Smooth muscle cell (in vitro differentiated cells): ENCODE data around the gene TMEM214. TPM values are rescaled to one million over a fixed set of nuclear protein-coding genes. Genes with fewer than 3 reads are reported as not detected.

Experiments used
- DNase-seq: peaks from one replicate; lab custom pipeline; 2025; ENCODE audit not compliant: unreplicated experiment; lab: John Stamatoyannopoulos, UW
- H2AFZ ChIP-seq: fragments of 200-600 bp; sonication (generic); 2 replicates; pipeline ENCODE4 v1.6.0; 2016; ENCODE audit warnings: antibody characterized with exemption, low read depth, mild to moderate bottlenecking
- H3F3A ChIP-seq: fragments of 200-600 bp; sonication (generic); 2 replicates; pipeline ENCODE4 v1.6.0; 2017; ENCODE audit warnings: antibody characterized with exemption, low read depth
- H3K27ac ChIP-seq: fragments of 200-600 bp; sonication (generic); 2 replicates; pipeline ENCODE4 v1.5.1; 2016; ENCODE audit warnings: low read depth, mild to moderate bottlenecking
- H3K27me3 ChIP-seq: fragments of 200-600 bp; sonication (generic); 2 replicates; pipeline ENCODE4 v1.6.1; 2016; ENCODE audit warnings: low read depth, mild to moderate bottlenecking
- H3K36me3 ChIP-seq: fragments of 200-600 bp; sonication (generic); 2 replicates; pipeline ENCODE4 v1.5.1; 2016; ENCODE audit warnings: low read depth
- H3K4me1 ChIP-seq: fragments of 200-600 bp; sonication (generic); 2 replicates; pipeline ENCODE4 v1.5.1; 2016; ENCODE audit warnings: low read depth
- H3K4me2 ChIP-seq: fragments of 200-600 bp; sonication (generic); 2 replicates; pipeline ENCODE4 v1.6.0; 2016; ENCODE audit warnings: mild to moderate bottlenecking
- H3K4me3 ChIP-seq: fragments of 200-600 bp; sonication (generic); 2 replicates; pipeline ENCODE4 v1.5.1; 2016; ENCODE audit warnings: mild to moderate bottlenecking
- H3K79me2 ChIP-seq: fragments of 200-600 bp; sonication (generic); 2 replicates; pipeline ENCODE4 v1.6.0; 2016; ENCODE audit warnings: low read depth, mild to moderate bottlenecking
- H3K9ac ChIP-seq: fragments of 200-600 bp; sonication (generic); 2 replicates; pipeline ENCODE4 v1.6.0; 2016; ENCODE audit warnings: low read depth
- H3K9me3 ChIP-seq: fragments of 200-600 bp; sonication (generic); replicated peaks from 2 replicates; pipeline ENCODE4 v1.5.1; 2016; ENCODE audit warnings: low read depth
- H4K20me1 ChIP-seq: fragments of 200-600 bp; sonication (generic); 2 replicates; pipeline ENCODE4 v1.6.0; 2016; ENCODE audit warnings: low read depth
- WGBS: methylation state at CpG from one replicate; pipeline ENCODE4 v1.1.7; 2016; ENCODE audit warnings: low lambda C conversion rate; 5-methylcytosine and 5-hydroxymethylcytosine counted together
- polyA plus RNA-seq: library from polyadenylated mRNA; unstranded; fragments of >200 nt; fragmentation: Nextera tagmentation; extraction: Ambion mirVana; gene quantifications from 2 replicates; pipeline ENCODE4 v1.2.1, GENCODE V29; 2016
- total RNA-seq: library from RNA; depleted of rRNA; stranded (reverse); fragments of >200 nt; gene quantifications from 2 replicates; pipeline ENCODE4 v1.2.3, GENCODE V29; 2014
- TF ChIP-seq, protein P1 (sequence below): fragments of 200-600 bp; sonication (generic); IDR thresholded peaks from 2 replicates; pipeline ENCODE4 v1.5.1; 2017; ENCODE audit warnings: borderline replicate concordance, mild to moderate bottlenecking, antibody characterized with exemption; ENCODE audit not compliant: insufficient read depth, poor library complexity, severe bottlenecking

TMEM214 gene
- total and polyA plus RNA-seq, 2 experiments from 2014 or later: 79.6 to 99.7 TPM

DNA sequence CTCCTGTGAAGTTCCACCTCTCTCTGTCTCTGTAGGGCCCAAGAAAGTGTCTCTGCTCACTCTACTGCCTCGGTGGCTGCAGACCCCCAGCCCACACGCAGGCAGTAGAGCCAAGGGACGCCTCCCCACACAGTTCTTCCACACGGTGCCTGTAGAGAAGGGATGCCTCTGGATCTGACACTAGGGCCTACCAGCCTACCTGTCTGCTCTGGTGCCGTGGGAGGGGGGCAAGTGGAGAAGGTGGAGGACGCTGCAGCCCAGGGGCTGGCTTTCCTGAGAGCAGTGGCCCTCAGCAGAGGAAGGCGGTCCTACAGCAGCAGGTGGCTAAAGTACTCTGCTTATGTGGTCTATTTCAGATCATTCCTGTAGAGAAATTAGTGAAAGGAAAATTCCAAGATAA, 9.0 kb upstream of the TMEM214 start:
- WGBS: 95% methylated on average over 7 of the region's 7 CpGs
- DNase-seq: no peak

DNA sequence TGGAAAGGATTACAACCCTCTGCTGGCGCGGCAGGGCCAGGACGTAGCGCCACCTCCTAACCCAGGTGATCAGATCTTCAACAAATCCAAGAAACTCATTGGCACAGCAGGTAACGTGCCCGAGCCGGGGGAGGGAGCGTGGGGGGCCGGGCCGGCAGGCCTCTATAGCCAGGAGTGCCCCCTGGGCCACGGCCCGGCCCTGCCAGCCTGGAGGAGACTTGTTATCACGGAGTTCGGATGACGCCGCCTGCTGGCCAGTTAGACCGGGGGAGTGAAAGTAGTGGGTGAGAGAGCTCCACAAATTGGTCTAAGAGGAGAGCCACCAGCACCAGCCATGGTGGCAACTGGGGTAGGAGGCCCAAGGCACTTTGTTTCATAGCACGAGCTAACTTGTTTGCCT, 8.6 kb upstream of the TMEM214 start:
- TF ChIP-seq, protein P1, sequence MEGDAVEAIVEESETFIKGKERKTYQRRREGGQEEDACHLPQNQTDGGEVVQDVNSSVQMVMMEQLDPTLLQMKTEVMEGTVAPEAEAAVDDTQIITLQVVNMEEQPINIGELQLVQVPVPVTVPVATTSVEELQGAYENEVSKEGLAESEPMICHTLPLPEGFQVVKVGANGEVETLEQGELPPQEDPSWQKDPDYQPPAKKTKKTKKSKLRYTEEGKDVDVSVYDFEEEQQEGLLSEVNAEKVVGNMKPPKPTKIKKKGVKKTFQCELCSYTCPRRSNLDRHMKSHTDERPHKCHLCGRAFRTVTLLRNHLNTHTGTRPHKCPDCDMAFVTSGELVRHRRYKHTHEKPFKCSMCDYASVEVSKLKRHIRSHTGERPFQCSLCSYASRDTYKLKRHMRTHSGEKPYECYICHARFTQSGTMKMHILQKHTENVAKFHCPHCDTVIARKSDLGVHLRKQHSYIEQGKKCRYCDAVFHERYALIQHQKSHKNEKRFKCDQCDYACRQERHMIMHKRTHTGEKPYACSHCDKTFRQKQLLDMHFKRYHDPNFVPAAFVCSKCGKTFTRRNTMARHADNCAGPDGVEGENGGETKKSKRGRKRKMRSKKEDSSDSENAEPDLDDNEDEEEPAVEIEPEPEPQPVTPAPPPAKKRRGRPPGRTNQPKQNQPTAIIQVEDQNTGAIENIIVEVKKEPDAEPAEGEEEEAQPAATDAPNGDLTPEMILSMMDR: peak; percentile 20
- WGBS: 83% methylated on average over 18 of the region's 18 CpGs
- H4K20me1 ChIP-seq: peaks cover 76% of the 10 kb centered on the region
- H3K79me2 ChIP-seq: no peaks in the 10 kb centered on the region
- H3K9ac ChIP-seq: no peak overlapping the region
- no peaks in the 10 kb centered on the region for H3K36me3 ChIP-seq
- H3K9me3 ChIP-seq: no peaks in the 10 kb centered on the region
- no peaks in the 10 kb centered on the region for H3K4me1 ChIP-seq
- H3K27me3 ChIP-seq: no peaks in the 10 kb centered on the region
- H3K27ac ChIP-seq: no peak overlapping the region
- no peak overlapping the region for H3K4me2 ChIP-seq
- no peak overlapping the region for H3K4me3 ChIP-seq
- H3F3A ChIP-seq: peaks cover 9% of the 10 kb centered on the region
- no peak for DNase-seq
- no peak overlapping the region for H2AFZ ChIP-seq

More for the DNA sequence above, 9.0 kb upstream of the TMEM214 start:
- Histone ChIP-seq H3K9ac (no peak overlapping the region), H3K4me1 (no peaks in the 10 kb centered on the region), H2AFZ (no peak overlapping the region), H3K4me3 (no peak overlapping the region), H3K79me2 (no peaks in the 10 kb centered on the region), H4K20me1 (peaks cover 79% of the 10 kb centered on the region), H3K9me3 (no peaks in the 10 kb centered on the region), H3K27ac (no peak overlapping the region), H3K4me2 (no peak overlapping the region), H3F3A (peaks cover 9% of the 10 kb centered on the region), H3K27me3 (no peaks in the 10 kb centered on the region), H3K36me3 (no peaks in the 10 kb centered on the region)
- TF ChIP-seq, protein P1: no peak

DNA sequence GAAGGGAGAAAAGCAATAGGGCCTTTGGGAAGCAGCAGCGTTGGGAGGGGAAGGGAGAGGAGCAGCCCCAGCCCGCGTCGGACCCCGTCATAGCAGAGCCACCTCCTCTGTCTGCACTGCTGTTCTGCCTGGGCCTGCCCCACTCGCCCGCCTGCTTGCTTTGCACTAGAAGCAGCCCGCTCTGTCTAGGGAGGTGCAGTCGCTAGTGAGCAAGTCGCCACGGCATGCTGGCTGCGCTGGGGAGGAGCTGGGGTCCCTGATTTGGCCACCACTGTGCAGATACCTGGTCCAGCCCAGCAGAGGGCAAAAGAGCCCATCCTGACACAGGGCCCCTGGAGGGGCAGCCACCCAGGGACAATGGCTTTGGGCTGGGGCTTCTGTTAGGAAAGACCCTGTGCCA, 8.0 kb upstream of the TMEM214 start:
- no peak overlapping the region for H3K4me2 ChIP-seq
- H2AFZ ChIP-seq: no peak overlapping the region
- H3K9me3 ChIP-seq: no peaks in the 10 kb centered on the region
- H3F3A ChIP-seq: peaks cover 9% of the 10 kb centered on the region
- DNase-seq: no peak
- no peak overlapping the region for H3K27ac ChIP-seq
- peaks cover 70% of the 10 kb centered on the region for H4K20me1 ChIP-seq
- H3K4me3 ChIP-seq: no peak overlapping the region
- no peaks in the 10 kb centered on the region for H3K4me1 ChIP-seq
- 94% methylated on average over 12 of the region's 12 CpGs for WGBS
- H3K27me3 ChIP-seq: no peaks in the 10 kb centered on the region
- TF ChIP-seq, protein P1: no peak
- H3K9ac ChIP-seq: no peak overlapping the region
- no peaks in the 10 kb centered on the region for H3K36me3 ChIP-seq
- no peaks in the 10 kb centered on the region for H3K79me2 ChIP-seq

DNA sequence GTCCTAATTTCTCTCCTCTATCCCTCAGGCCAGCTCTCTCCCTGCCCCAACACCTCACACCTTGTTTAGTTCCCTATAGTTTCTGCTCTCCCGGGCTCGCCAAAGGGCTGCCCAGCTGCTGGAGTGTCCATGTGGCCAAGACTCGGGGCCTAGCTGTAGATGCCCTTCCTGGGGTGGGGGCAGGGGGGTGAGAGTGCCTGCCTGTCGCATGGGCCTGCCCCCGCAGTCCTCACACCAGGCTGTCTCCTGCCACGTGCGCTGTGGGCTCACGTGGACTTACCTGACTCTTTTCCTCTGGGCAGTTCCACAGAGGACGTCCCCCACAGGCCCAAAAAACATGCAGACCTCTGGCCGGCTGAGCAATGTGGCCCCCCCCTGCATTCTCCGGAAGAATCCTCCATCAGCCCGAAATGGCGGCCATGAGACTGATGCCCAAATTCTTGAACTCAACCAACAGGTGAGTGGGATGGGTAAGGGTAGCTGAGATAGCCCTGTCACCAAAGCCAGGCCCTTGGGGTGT, 7.4 kb upstream of the TMEM214 start:
- peaks cover 9% of the 10 kb centered on the region for H3F3A ChIP-seq
- no peak overlapping the region for H3K4me2 ChIP-seq
- H3K36me3 ChIP-seq: no peaks in the 10 kb centered on the region
- H3K27ac ChIP-seq: no peak overlapping the region
- DNase-seq: no peak
- H3K9ac ChIP-seq: no peak overlapping the region
- no peaks in the 10 kb centered on the region for H3K9me3 ChIP-seq
- TF ChIP-seq, protein P1: no peak
- H3K4me3 ChIP-seq: no peak overlapping the region
- H3K27me3 ChIP-seq: no peaks in the 10 kb centered on the region
- H2AFZ ChIP-seq: no peak overlapping the region
- no peaks in the 10 kb centered on the region for H3K4me1 ChIP-seq
- WGBS: 95% methylated on average over 13 of the region's 13 CpGs
- no peaks in the 10 kb centered on the region for H3K79me2 ChIP-seq
- peaks cover 65% of the 10 kb centered on the region for H4K20me1 ChIP-seq
